Erythroblast (primary cell): ENCODE data around the gene C3orf49.

Experiments
- GATA1 ChIP-seq: IDR thresholded peaks from 2 replicates; pipeline ENCODE4 v1.6.1; 2011; ENCODE audit warnings: low read depth, mild to moderate bottlenecking, control low read depth, low read length, moderate library complexity
- POLR2A ChIP-seq: IDR thresholded peaks from 2 replicates; pipeline ENCODE4 v1.6.1; 2011; ENCODE audit warnings: mild to moderate bottlenecking, low read length

- no peak for TF ChIP-seq POLR2A
- TF ChIP-seq GATA1: no peak
Observed at GRCh38 chr3:63824309-63824708, 5.2 kb downstream of the C3orf49 start.
